ENCODE measurements around the gene TMEM185B. TPM values are rescaled to one million over a fixed set of nuclear protein-coding genes. Genes with fewer than 3 reads are reported as not detected.
A peak's percentile ranks its signal among the peaks of the same experiment; 100 is the strongest.

The TMEM185B gene
- total RNA-seq, 1 experiment from 2014 or later: 69.9 TPM

DNA sequence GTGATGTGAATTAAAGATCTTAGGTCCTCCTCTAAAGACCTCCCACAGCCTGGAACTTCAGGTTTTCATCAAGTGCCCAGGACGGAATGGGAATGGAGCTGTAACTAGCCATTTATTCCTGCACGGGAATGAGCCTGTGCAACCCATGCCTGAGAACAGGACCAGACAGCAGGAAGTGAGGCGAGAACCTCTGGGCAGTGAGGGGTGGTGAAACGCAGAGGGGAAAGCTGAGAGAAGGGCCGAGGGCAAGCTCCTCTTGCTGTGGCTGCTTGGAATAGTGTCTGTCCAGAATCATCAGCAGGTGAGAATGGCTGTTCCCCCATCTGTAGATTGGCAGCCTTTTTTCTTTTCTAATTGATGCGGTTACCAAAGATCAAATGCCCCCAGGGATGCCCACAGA is 24.7 kb upstream of the TMEM185B start:
- ChIA-PET POLR2A (no interaction called here), CTCF (interaction anchor here (0.8 to 0.9 kb wide), 2 partner anchors 16 to 35 kb away, joined by 3 read pairs; no protein-coding TSS in a partner anchor)
- Histone ChIP-seq H3K36me3 (ENCODE audit: control insufficient read depth, insufficient read depth, low read length) (no peaks in the 10 kb centered on the region), H3K9me3 (no peaks in the 10 kb centered on the region), H3K4me1 (peaks cover 41% of the 10 kb centered on the region), H3K27me3 (replicated peaks; ENCODE audit: control insufficient read depth, insufficient read depth, low read length) (no peaks in the 10 kb centered on the region), H3K4me3 (ENCODE audit: low read depth, low read length) (no peak overlapping the region)
- peaks cover 27% of the 10 kb centered on the region for H3K4me1 Mint-ChIP-seq (ENCODE audit: low read depth, unreplicated experiment)
- H3K9me3 Mint-ChIP-seq (ENCODE audit: unreplicated experiment): no peaks in the 10 kb centered on the region
- H3K27me3 Mint-ChIP-seq (ENCODE audit: insufficient read depth, unreplicated experiment): no peaks in the 10 kb centered on the region
- TF ChIP-seq, protein P1, sequence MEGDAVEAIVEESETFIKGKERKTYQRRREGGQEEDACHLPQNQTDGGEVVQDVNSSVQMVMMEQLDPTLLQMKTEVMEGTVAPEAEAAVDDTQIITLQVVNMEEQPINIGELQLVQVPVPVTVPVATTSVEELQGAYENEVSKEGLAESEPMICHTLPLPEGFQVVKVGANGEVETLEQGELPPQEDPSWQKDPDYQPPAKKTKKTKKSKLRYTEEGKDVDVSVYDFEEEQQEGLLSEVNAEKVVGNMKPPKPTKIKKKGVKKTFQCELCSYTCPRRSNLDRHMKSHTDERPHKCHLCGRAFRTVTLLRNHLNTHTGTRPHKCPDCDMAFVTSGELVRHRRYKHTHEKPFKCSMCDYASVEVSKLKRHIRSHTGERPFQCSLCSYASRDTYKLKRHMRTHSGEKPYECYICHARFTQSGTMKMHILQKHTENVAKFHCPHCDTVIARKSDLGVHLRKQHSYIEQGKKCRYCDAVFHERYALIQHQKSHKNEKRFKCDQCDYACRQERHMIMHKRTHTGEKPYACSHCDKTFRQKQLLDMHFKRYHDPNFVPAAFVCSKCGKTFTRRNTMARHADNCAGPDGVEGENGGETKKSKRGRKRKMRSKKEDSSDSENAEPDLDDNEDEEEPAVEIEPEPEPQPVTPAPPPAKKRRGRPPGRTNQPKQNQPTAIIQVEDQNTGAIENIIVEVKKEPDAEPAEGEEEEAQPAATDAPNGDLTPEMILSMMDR (IDR thresholded peaks at IDR 0.05; ENCODE audit: insufficient read depth in 1 of 2, low read depth in 1 of 2, low read length in 1 of 2, severe bottlenecking in 1 of 2, unreplicated experiment in 1 of 2): no peak
- peaks cover 11% of the 10 kb centered on the region for H3K36me3 Mint-ChIP-seq (ENCODE audit: insufficient read depth, unreplicated experiment)
- no peak overlapping the region for H3K4me3 Mint-ChIP-seq (ENCODE audit: unreplicated experiment)
- no TSS peak for BruUV-seq (replicated peaks)
- no peak for DNase-seq
- intact Hi-C loops (cut with micrococcal nuclease; ENCODE audit: unreplicated experiment): no loop called here
- H3K27ac Mint-ChIP-seq (ENCODE audit: unreplicated experiment): no peak overlapping the region

DNA sequence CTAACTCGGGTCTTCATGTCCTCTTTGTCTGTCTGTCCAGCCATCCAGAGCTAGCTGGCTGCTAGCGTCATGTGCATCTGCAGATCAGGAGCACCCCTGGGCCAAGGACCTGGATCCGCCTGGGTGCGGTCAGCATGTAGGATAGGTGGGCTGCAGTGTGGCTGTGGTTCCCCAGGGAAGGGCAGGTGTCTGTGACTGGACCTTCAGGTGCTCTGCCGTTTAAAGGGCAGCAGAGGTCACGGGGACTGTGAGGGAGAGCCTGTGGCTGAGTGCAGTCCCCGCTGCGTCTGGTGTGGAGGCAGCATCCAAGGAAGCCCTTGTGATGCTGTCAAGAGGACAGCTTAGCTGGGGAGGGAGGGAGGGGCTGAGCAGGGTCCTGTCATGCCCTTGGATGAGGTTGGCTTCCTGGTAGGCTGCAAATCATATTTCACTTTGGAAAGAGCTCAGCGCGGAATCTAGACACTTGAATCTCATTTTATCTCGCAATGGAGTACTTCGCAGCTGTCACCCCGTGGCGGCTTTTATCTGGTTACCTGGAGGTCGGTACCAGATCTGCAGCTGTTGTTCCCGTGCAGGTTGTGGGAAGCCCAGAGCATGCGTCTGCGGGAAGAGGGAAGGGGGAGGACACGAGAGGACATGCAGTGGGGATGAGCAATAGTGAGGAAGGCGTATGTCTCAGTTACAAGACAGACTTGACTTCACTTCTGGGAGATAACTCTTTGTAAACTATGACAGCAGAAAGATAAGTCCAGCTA is 23.5 kb upstream of the TMEM185B start:
- no peak overlapping the region for H3K4me3 ChIP-seq (ENCODE audit: low read depth, low read length)
- Mint-ChIP-seq H3K36me3 (ENCODE audit: insufficient read depth, unreplicated experiment) (peaks cover 6% of the 10 kb centered on the region), H3K27ac (ENCODE audit: unreplicated experiment) (peak overlapping the region; percentile 93), H3K4me3 (ENCODE audit: unreplicated experiment) (peak overlapping the region; percentile 55), H3K9me3 (ENCODE audit: unreplicated experiment) (no peaks in the 10 kb centered on the region), H3K4me1 (ENCODE audit: low read depth, unreplicated experiment) (peaks cover 27% of the 10 kb centered on the region), H3K27me3 (ENCODE audit: insufficient read depth, unreplicated experiment) (no peaks in the 10 kb centered on the region)
- POLR2A ChIA-PET: interaction anchor here (0.5 to 1.2 kb wide), 2 partner anchors 11 to 24 kb away, joined by 3 to 6 read pairs; partner anchors contain the start of gene TMEM185B
- TF ChIP-seq, protein P1 (IDR thresholded peaks at IDR 0.05; ENCODE audit: insufficient read depth in 1 of 2, low read depth in 1 of 2, low read length in 1 of 2, severe bottlenecking in 1 of 2, unreplicated experiment in 1 of 2): no peak
- no peaks in the 10 kb centered on the region for H3K9me3 ChIP-seq
- BruUV-seq (replicated peaks): no TSS peak
- intact Hi-C loops (cut with micrococcal nuclease; ENCODE audit: unreplicated experiment): no loop called here
- H3K4me1 ChIP-seq: peaks cover 39% of the 10 kb centered on the region
- H3K27me3 ChIP-seq (replicated peaks; ENCODE audit: control insufficient read depth, insufficient read depth, low read length): no peaks in the 10 kb centered on the region
- DNase-seq: peak in 1 of 2 experiments; percentile 29
- CTCF ChIA-PET: interaction anchor here (0.8 kb wide), 1 partner anchor 65 kb away, joined by 4 read pairs; no protein-coding TSS in a partner anchor
- no peaks in the 10 kb centered on the region for H3K36me3 ChIP-seq (ENCODE audit: control insufficient read depth, insufficient read depth, low read length)

DNA sequence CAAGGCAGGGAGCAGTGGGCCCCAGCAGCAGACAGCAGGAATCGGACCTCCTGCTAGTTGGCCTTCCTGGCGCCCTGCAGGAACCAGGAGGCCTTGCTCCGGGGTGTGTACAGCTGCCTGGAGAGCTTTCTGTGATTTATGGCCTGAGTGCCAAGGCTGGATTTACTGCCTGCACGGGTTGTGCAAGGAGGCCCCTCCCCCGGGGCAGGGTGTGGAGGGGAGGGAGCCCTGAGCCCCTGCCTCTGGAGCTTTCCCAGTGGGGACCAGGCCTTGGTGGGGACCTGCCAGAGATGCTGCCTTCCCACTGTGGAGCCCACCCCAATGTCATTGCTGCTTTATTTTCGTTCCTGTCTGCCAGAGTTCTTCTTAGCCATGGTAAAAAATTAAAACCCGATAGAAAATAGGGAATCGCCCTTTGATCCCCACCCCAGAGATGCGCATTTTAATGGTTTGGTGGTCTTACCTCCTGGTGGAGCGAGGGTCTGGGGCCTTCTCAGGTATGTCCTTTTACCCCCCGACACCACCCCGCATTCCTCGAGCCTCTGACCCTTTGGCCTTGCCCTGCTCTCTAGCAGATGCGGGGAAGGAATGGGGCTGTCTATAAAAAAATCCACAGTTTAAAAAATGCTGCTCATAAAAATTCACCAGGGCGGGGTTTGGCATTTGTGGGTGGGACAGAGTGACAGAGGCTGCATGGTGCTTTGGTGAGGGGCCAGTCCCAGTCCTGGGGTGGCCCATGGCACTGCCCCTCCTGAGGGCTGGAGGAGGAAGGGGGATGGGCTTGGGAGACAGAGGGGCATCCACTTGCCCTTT is 22.5 kb upstream of the TMEM185B start:
- H3K4me3 Mint-ChIP-seq (ENCODE audit: unreplicated experiment): peak overlapping the region; percentile 55
- Histone ChIP-seq H3K9me3 (no peaks in the 10 kb centered on the region), H3K4me3 (ENCODE audit: low read depth, low read length) (no peak overlapping the region), H3K4me1 (peaks cover 32% of the 10 kb centered on the region), H3K36me3 (ENCODE audit: control insufficient read depth, insufficient read depth, low read length) (no peaks in the 10 kb centered on the region), H3K27me3 (replicated peaks; ENCODE audit: control insufficient read depth, insufficient read depth, low read length) (no peaks in the 10 kb centered on the region)
- intact Hi-C loops (cut with micrococcal nuclease; ENCODE audit: unreplicated experiment): loop anchor here (1.0 kb wide), 4 partner anchors 8 to 22 kb away; partner anchors contain the start of gene TMEM185B
- peak; percentile 97 to 99 for DNase-seq
- CTCF ChIA-PET: interaction anchor here (0.5 to 1.9 kb wide), 7 partner anchors 16 to 543 kb away, joined by 3 to 9 read pairs (median 5); partner anchors contain the start of gene TMEM185B
- H3K27ac Mint-ChIP-seq (ENCODE audit: unreplicated experiment): peak overlapping the region; percentile 93
- H3K9me3 Mint-ChIP-seq (ENCODE audit: unreplicated experiment): no peaks in the 10 kb centered on the region
- peaks cover 27% of the 10 kb centered on the region for H3K4me1 Mint-ChIP-seq (ENCODE audit: low read depth, unreplicated experiment)
- peaks cover 6% of the 10 kb centered on the region for H3K36me3 Mint-ChIP-seq (ENCODE audit: insufficient read depth, unreplicated experiment)
- H3K27me3 Mint-ChIP-seq (ENCODE audit: insufficient read depth, unreplicated experiment): no peaks in the 10 kb centered on the region
- TF ChIP-seq, protein P1 (IDR thresholded peaks at IDR 0.05; ENCODE audit: insufficient read depth in 1 of 2, low read depth in 1 of 2, low read length in 1 of 2, severe bottlenecking in 1 of 2, unreplicated experiment in 1 of 2): no peak
- TSS peak; percentile 80 for BruUV-seq (replicated peaks)
- POLR2A ChIA-PET: interaction anchor here (1.5 to 1.8 kb wide), 2 partner anchors 15 to 23 kb away, joined by 5 to 35 read pairs; partner anchors contain the start of gene TMEM185B

Data from Caco-2 (cell line).